ENCODE data around the gene PNPLA2.

DNA sequence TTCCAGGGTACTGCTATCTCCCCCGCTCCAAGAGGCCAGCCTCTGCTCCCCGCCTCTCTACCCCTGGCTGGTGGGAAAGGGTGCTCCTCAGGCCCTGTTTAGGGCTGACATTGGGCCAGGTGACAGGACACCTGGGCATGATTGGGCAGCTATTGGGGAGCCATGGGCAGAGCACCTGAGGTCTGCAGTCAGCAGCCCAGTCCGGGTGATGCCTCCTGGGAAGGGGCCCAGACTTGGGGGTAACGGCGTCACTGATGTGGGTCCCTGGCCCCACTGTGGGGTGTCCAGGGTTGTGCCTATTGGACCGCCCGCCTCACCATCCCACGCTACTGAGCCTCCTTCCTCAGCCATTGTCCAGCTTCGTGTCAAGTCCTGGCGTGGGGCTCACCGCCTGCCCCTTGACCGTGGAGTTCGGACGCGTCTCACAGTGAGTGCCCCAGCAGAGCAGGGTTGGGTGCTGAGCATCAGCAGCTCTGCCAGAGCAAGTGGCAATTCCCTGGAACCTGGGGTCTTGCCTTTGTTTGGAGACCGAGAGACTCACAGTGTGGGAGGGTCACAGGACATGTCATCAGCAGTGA is 38.7 kb upstream of the PNPLA2 start:
- TF ChIP-seq, protein P1, sequence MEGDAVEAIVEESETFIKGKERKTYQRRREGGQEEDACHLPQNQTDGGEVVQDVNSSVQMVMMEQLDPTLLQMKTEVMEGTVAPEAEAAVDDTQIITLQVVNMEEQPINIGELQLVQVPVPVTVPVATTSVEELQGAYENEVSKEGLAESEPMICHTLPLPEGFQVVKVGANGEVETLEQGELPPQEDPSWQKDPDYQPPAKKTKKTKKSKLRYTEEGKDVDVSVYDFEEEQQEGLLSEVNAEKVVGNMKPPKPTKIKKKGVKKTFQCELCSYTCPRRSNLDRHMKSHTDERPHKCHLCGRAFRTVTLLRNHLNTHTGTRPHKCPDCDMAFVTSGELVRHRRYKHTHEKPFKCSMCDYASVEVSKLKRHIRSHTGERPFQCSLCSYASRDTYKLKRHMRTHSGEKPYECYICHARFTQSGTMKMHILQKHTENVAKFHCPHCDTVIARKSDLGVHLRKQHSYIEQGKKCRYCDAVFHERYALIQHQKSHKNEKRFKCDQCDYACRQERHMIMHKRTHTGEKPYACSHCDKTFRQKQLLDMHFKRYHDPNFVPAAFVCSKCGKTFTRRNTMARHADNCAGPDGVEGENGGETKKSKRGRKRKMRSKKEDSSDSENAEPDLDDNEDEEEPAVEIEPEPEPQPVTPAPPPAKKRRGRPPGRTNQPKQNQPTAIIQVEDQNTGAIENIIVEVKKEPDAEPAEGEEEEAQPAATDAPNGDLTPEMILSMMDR (IDR thresholded peaks at IDR 0.05): no peak
- TF ChIP-seq POLR2A (IDR thresholded peaks at IDR 0.05): no peak

Measured in uterus (tissue), 2 donors.